ENCODE measurements around the gene ZNF827. TPM values are rescaled to one million over a fixed set of nuclear protein-coding genes. Genes with fewer than 3 reads are reported as not detected.

Gene ZNF827
- polyA plus RNA-seq, 1 donor (not counting 4 experiments of a cell fraction or from before 2014, with no cell fraction given): 4.7 TPM

DNA sequence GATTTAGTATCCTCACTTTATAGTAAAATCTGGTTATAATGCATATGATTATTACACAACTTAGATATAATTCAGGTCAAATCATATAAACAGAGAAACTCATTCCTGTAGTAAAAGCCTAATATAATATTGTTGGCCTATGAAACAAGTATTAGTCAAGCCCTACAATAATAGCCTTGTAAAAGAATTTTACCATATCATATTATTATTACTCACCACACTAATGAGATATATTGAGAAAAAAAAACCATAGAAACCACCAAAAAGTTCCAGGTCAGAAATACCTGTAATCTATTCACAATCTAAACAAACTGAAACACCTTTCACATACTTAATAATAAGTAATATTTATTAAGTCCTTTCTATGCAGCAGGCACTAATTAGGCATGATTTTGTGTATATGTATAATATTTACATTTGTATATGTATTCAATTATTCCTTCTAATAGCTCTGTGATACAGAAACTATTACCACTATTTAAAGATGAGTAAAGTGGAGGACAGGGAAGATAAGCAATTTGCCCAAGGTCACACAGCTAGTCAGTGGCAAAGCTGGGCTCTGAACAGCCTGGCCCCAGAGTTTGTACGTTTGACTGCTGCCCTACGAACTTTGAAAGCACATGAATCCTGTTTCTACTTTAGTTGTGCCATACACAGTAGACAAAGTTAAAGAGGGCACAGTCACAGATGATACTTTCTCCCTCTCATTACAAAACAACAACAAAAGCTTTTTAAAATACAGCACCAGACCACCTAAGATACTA is 9.0 kb downstream of the ZNF827 start:
- Histone ChIP-seq H3K9me1 (ENCODE audit: control insufficient read depth, extremely low read depth, insufficient read depth, low read length) (no peaks in the 10 kb centered on the region), H3K79me2 (ENCODE audit: control insufficient read depth, insufficient read depth, low read length) (peaks cover 43% of the 10 kb centered on the region), H3K4me3 (ENCODE audit: control insufficient read depth in 2 of 3, extremely low read depth in 1 of 3, insufficient read depth in 2 of 3, low read depth in 1 of 3, low read length in 3 of 3) (no peak overlapping the region), H3K27ac (ENCODE audit: control insufficient read depth, insufficient read depth, low read length) (no peak overlapping the region), H3K4me2 (ENCODE audit: control insufficient read depth, extremely low read depth, insufficient read depth, low read depth, low read length) (no peak overlapping the region), H3K4me1 (ENCODE audit: control insufficient read depth, extremely low read depth, insufficient read depth, low read length) (no peaks in the 10 kb centered on the region), H3K9ac (ENCODE audit: control insufficient read depth, extremely low read depth, insufficient read depth, low read length) (no peak overlapping the region), H3K27me3 (ENCODE audit: control insufficient read depth, extremely low read depth, insufficient read depth, low read length) (no peaks in the 10 kb centered on the region), H4K20me1 (ENCODE audit: control insufficient read depth, extremely low read depth, insufficient read depth, low read length) (no peaks in the 10 kb centered on the region), H3K9me3 (ENCODE audit: control insufficient read depth, low read depth, low read length) (no peaks in the 10 kb centered on the region), H2AFZ (ENCODE audit: control insufficient read depth, low read length) (no peak overlapping the region), H3K36me3 (ENCODE audit: control insufficient read depth in 2 of 2, extremely low read depth in 1 of 2, insufficient read depth in 2 of 2, low read length in 2 of 2) (no peaks in the 10 kb centered on the region)
- TF ChIP-seq EZH2 (IDR thresholded peaks at IDR 0.05; ENCODE audit: low read length): no peak
- TF ChIP-seq CTCF (optimal IDR thresholded peaks at IDR 0.05 in 1 of 3, IDR thresholded peaks at IDR 0.05 in 1 of 3, conservative IDR thresholded peaks at IDR 0.05 in 1 of 3; ENCODE audit: extremely low read depth in 1 of 3, insufficient read depth in 2 of 3, low read length in 3 of 3): no peak
- no peak for FAIRE-seq
- dilution Hi-C loops (cut with MboI; ENCODE audit: extremely low pct_ligation_motif_present, low sequenced_read_pairs): no loop called here
- no peak for DNase-seq (ENCODE audit: low read depth, low spot score)

GRCh38 chr4:145928748-145929147 is 9.9 kb downstream of the ZNF827 start:
- H3K79me2 ChIP-seq (ENCODE audit: control insufficient read depth, insufficient read depth, low read length): peaks cover 41% of the 10 kb centered on the region
- no peaks in the 10 kb centered on the region for H3K9me1 ChIP-seq (ENCODE audit: control insufficient read depth, extremely low read depth, insufficient read depth, low read length)
- no peak overlapping the region for H3K9ac ChIP-seq (ENCODE audit: control insufficient read depth, extremely low read depth, insufficient read depth, low read length)
- no peaks in the 10 kb centered on the region for H3K36me3 ChIP-seq (ENCODE audit: control insufficient read depth in 2 of 2, extremely low read depth in 1 of 2, insufficient read depth in 2 of 2, low read length in 2 of 2)
- no peaks in the 10 kb centered on the region for H4K20me1 ChIP-seq (ENCODE audit: control insufficient read depth, extremely low read depth, insufficient read depth, low read length)
- DNase-seq (ENCODE audit: low read depth, low spot score): no peak
- H3K4me1 ChIP-seq (ENCODE audit: control insufficient read depth, extremely low read depth, insufficient read depth, low read length): no peaks in the 10 kb centered on the region
- dilution Hi-C loops (cut with MboI; ENCODE audit: extremely low pct_ligation_motif_present, low sequenced_read_pairs): no loop called here
- FAIRE-seq: peak; percentile 26
- H3K4me2 ChIP-seq (ENCODE audit: control insufficient read depth, extremely low read depth, insufficient read depth, low read depth, low read length): no peak overlapping the region
- H3K4me3 ChIP-seq (ENCODE audit: control insufficient read depth in 2 of 3, extremely low read depth in 1 of 3, insufficient read depth in 2 of 3, low read depth in 1 of 3, low read length in 3 of 3): no peak overlapping the region
- no peak overlapping the region for H2AFZ ChIP-seq (ENCODE audit: control insufficient read depth, low read length)
- TF ChIP-seq CTCF (optimal IDR thresholded peaks at IDR 0.05 in 1 of 3, IDR thresholded peaks at IDR 0.05 in 1 of 3, conservative IDR thresholded peaks at IDR 0.05 in 1 of 3; ENCODE audit: extremely low read depth in 1 of 3, insufficient read depth in 2 of 3, low read length in 3 of 3) (no peak), EZH2 (IDR thresholded peaks at IDR 0.05; ENCODE audit: low read length) (no peak)
- no peaks in the 10 kb centered on the region for H3K27me3 ChIP-seq (ENCODE audit: control insufficient read depth, extremely low read depth, insufficient read depth, low read length)
- H3K27ac ChIP-seq (ENCODE audit: control insufficient read depth, insufficient read depth, low read length): no peak overlapping the region
- no peaks in the 10 kb centered on the region for H3K9me3 ChIP-seq (ENCODE audit: control insufficient read depth, low read depth, low read length)
